Spleen (tissue), 7 donors: Measurements from ENCODE around the gene AXIN1.

Experiments
- POLR2A ChIP-seq, 3 donors: fragments of 450-650 bp; IDR thresholded peaks; one replicate each; pipeline ENCODE4 v1.5.1; 2017; ENCODE audit warnings: antibody characterized with exemption in 3 of 3, mild to moderate bottlenecking in 1 of 3
- POLR2AphosphoS5 ChIP-seq, 3 donors: sonication (generic); formaldehyde crosslinking; IDR thresholded peaks; one replicate each; pipeline ENCODE4 v1.5.1; 2017; ENCODE audit warnings: antibody characterized with exemption in 3 of 3
- TF ChIP-seq, protein P1 (sequence below), 11 experiments: fragments of 200-600 bp in 7 of 11; fragments of 450-650 bp in 4 of 11; sonication (generic) in 4 of 11; IDR thresholded peaks in 8 of 11; conservative IDR thresholded peaks in 3 of 11; 1 replicate in 7 of 11; 2 replicates in 4 of 11; pipeline versions ENCODE4 v1.4.0 to v1.8.0; 2016 to 2021; ENCODE audit warnings: antibody characterized with exemption in 11 of 11, inconsistent platforms in 4 of 11, mild to moderate bottlenecking in 1 of 11
- donor health status: DM: no; HTN: no; CAD: no; lungs with moderate emphysema.
- donor health status: DM: no; HTN: no; CAD: no.
- donor health status: DM: no; HTN: no; CAD: no.

- TF ChIP-seq, protein P1, sequence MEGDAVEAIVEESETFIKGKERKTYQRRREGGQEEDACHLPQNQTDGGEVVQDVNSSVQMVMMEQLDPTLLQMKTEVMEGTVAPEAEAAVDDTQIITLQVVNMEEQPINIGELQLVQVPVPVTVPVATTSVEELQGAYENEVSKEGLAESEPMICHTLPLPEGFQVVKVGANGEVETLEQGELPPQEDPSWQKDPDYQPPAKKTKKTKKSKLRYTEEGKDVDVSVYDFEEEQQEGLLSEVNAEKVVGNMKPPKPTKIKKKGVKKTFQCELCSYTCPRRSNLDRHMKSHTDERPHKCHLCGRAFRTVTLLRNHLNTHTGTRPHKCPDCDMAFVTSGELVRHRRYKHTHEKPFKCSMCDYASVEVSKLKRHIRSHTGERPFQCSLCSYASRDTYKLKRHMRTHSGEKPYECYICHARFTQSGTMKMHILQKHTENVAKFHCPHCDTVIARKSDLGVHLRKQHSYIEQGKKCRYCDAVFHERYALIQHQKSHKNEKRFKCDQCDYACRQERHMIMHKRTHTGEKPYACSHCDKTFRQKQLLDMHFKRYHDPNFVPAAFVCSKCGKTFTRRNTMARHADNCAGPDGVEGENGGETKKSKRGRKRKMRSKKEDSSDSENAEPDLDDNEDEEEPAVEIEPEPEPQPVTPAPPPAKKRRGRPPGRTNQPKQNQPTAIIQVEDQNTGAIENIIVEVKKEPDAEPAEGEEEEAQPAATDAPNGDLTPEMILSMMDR (IDR thresholded peaks at IDR 0.05 in 8 of 11, conservative IDR thresholded peaks at IDR 0.05 in 3 of 11), result peak in 7 of 11 experiments; percentile 44 to 84 (median 72)
- TF ChIP-seq POLR2A (IDR thresholded peaks at IDR 0.05) (no peak), POLR2AphosphoS5 (IDR thresholded peaks at IDR 0.05) (peak; percentile 57 to 69 (median 63))
Observed at GRCh38 chr16:352547-353403, at the start of gene AXIN1.
